Left ventricle myocardium inferior (tissue), 1 donor: ENCODE data around the gene MAP4. TPM values are rescaled to one million over a fixed set of nuclear protein-coding genes. Genes with fewer than 3 reads are reported as not detected.

ENCODE experiments used
- DNase-seq: peaks from one replicate; pipeline ENCODE4 v3.0.0-alpha.2; 2020
- H3K27ac ChIP-seq: fragments of 200-600 bp; replicated peaks from 2 replicates; pipeline ENCODE4 v1.8.0; 2021
- H3K27me3 ChIP-seq: fragments of 200-600 bp; 2 replicates; pipeline ENCODE4 v1.8.0; 2021; ENCODE audit warnings: low read depth
- H3K36me3 ChIP-seq: fragments of 200-600 bp; 2 replicates; pipeline ENCODE4 v1.8.0; 2021
- H3K4me1 ChIP-seq: fragments of 200-600 bp; 2 replicates; pipeline ENCODE4 v1.8.0; 2021
- H3K4me3 ChIP-seq: fragments of 200-600 bp; 2 replicates; pipeline ENCODE4 v1.8.0; 2021; ENCODE audit warnings: mild to moderate bottlenecking, moderate library complexity
- H3K9me3 ChIP-seq: fragments of 200-600 bp; replicated peaks from 2 replicates; pipeline ENCODE4 v1.8.0; 2021
- CTCF ChIP-seq: fragments of 200-600 bp; IDR thresholded peaks from 2 replicates; pipeline ENCODE4 v1.8.0; 2021; ENCODE audit warnings: antibody characterized with exemption, mild to moderate bottlenecking, borderline replicate concordance
- intact Hi-C: fragments of 100-400 bp; cut with micrococcal nuclease; formaldehyde crosslinking; loops from one replicate; pipeline ENCODE4 v1.11.0; 2022
- total RNA-seq: library from RNA; stranded (reverse); fragmentation: NEBNext Ultra II Directional; extraction: Animal tissue kit (Norgen Biotek cat#: 25700); gene quantifications from one replicate; pipeline ENCODE4 v1.2.1, GENCODE V29; 2021
- donor health status: DM: no; HTN: yes; CAD: no; lungs with severe emphysema.

MAP4 gene
- total RNA-seq, 1 donor from 2014 or later, result 662 TPM

- H3K36me3 ChIP-seq, result peaks cover 69% of the 10 kb centered on the region
- H3K9me3 ChIP-seq, result no peaks in the 10 kb centered on the region
- TF ChIP-seq CTCF, result no peak
- H3K4me3 ChIP-seq, result no peak overlapping the region
- DNase-seq, result no peak
- peak overlapping the region; percentile 11 for H3K27ac ChIP-seq
- H3K27me3 ChIP-seq, result no peaks in the 10 kb centered on the region
- peaks cover 67% of the 10 kb centered on the region for H3K4me1 ChIP-seq
- intact Hi-C loops, result no loop called here
These were observed 119.5 kb downstream of the MAP4 start for GRCh38 chr3:47896736-47897135.

GRCh38 chr3:47895241-47895640, 121.0 kb downstream of the MAP4 start:
- no peak for DNase-seq
- intact Hi-C loops, result no loop called here
- Histone ChIP-seq H3K9me3 (no peaks in the 10 kb centered on the region), H3K27me3 (no peaks in the 10 kb centered on the region), H3K4me3 (no peak overlapping the region), H3K4me1 (peaks cover 67% of the 10 kb centered on the region), H3K27ac (peak overlapping the region; percentile 13), H3K36me3 (peaks cover 55% of the 10 kb centered on the region)
- no peak for TF ChIP-seq CTCF

GRCh38 chr3:47892286-47893040, 123.8 kb downstream of the MAP4 start:
- no peaks in the 10 kb centered on the region for H3K9me3 ChIP-seq
- H3K27me3 ChIP-seq, result no peaks in the 10 kb centered on the region
- intact Hi-C loops, result no loop called here
- no peak for DNase-seq
- H3K4me3 ChIP-seq, result peak overlapping the region; percentile 2
- TF ChIP-seq CTCF, result no peak
- peaks cover 41% of the 10 kb centered on the region for H3K36me3 ChIP-seq
- H3K27ac ChIP-seq, result peak overlapping the region; percentile 89
- H3K4me1 ChIP-seq, result peaks cover 84% of the 10 kb centered on the region

GRCh38 chr3:47891613-47892005, 124.6 kb downstream of the MAP4 start:
- DNase-seq, result no peak
- H3K4me3 ChIP-seq, result peak overlapping the region; percentile 38
- no peak for TF ChIP-seq CTCF
- intact Hi-C loops, result no loop called here
- H3K9me3 ChIP-seq, result no peaks in the 10 kb centered on the region
- H3K36me3 ChIP-seq, result peaks cover 34% of the 10 kb centered on the region
- H3K27ac ChIP-seq, result peak overlapping the region; percentile 89
- no peaks in the 10 kb centered on the region for H3K27me3 ChIP-seq
- peaks cover 92% of the 10 kb centered on the region for H3K4me1 ChIP-seq

- DNase-seq, result peak; percentile 45
- TF ChIP-seq CTCF, result no peak
- peak overlapping the region; percentile 89 for H3K27ac ChIP-seq
- H3K36me3 ChIP-seq, result peaks cover 28% of the 10 kb centered on the region
- peaks cover 97% of the 10 kb centered on the region for H3K4me1 ChIP-seq
- H3K27me3 ChIP-seq, result no peaks in the 10 kb centered on the region
- no peaks in the 10 kb centered on the region for H3K9me3 ChIP-seq
- peak overlapping the region; percentile 38 for H3K4me3 ChIP-seq
- intact Hi-C loops, result no loop called here
These were observed 125.2 kb downstream of the MAP4 start for GRCh38 chr3:47890828-47891612.
